Measurements from ENCODE around the gene DIP2A. TPM values are rescaled to one million over a fixed set of nuclear protein-coding genes. Genes with fewer than 3 reads are reported as not detected.

The DIP2A gene
- total RNA-seq, 2 experiments from 2014 or later, result 61.2 to 66.1 TPM

GRCh38 chr21:46600305-46600704, 141.6 kb downstream of the DIP2A start:
- no peak for DNase-seq
- intact Hi-C loops (cut with DNase I, micrococcal nuclease), result no loop called here
- ChIA-PET POLR2A (no interaction called here), CTCF (no interaction called here)
- ATAC-seq (ENCODE audit: poor library complexity), result no peak
- Mint-ChIP-seq H3K9me3 (no peaks in the 10 kb centered on the region), H3K36me3 (ENCODE audit: low read depth) (no peaks in the 10 kb centered on the region), H3K27me3 (no peaks in the 10 kb centered on the region), H3K4me3 (no peak overlapping the region), H3K4me1 (ENCODE audit: low read depth) (peaks cover 38% of the 10 kb centered on the region), H3K27ac (no peak overlapping the region)
- no peak for TF ChIP-seq CTCF (IDR thresholded peaks at IDR 0.05)
- Histone ChIP-seq H3K4me3 (ENCODE audit: low read length) (no peak overlapping the region), H3K27me3 (ENCODE audit: control insufficient read depth in 1 of 2, insufficient read depth in 2 of 2, low read length in 2 of 2) (no peaks in the 10 kb centered on the region), H3K27ac (ENCODE audit: low read depth in 1 of 2, low read length in 2 of 2) (no peak overlapping the region), H3K4me1 (ENCODE audit: insufficient read depth, low read length) (peaks cover 19% of the 10 kb centered on the region), H3K9me3 (ENCODE audit: control insufficient read depth in 1 of 2, insufficient read depth in 1 of 2, low read length in 2 of 2) (peaks cover 0 to 6% of the 10 kb centered on the region in 2 experiments), H3K36me3 (ENCODE audit: insufficient read depth, low read length) (no peaks in the 10 kb centered on the region)

- no peak for TF ChIP-seq CTCF (IDR thresholded peaks at IDR 0.05)
- CTCF ChIA-PET, result no interaction called here
- ATAC-seq (ENCODE audit: poor library complexity), result no peak
- H3K4me1 Mint-ChIP-seq (ENCODE audit: low read depth), result peaks cover 44% of the 10 kb centered on the region
- no peaks in the 10 kb centered on the region for H3K36me3 Mint-ChIP-seq (ENCODE audit: low read depth)
- no peak for DNase-seq
- no peaks in the 10 kb centered on the region for H3K27me3 Mint-ChIP-seq
- Histone ChIP-seq H3K4me3 (ENCODE audit: low read length) (no peak overlapping the region), H3K27me3 (ENCODE audit: control insufficient read depth in 1 of 2, insufficient read depth in 2 of 2, low read length in 2 of 2) (no peaks in the 10 kb centered on the region), H3K9me3 (ENCODE audit: control insufficient read depth in 1 of 2, insufficient read depth in 1 of 2, low read length in 2 of 2) (peaks cover 0 to 6% of the 10 kb centered on the region in 2 experiments), H3K4me1 (ENCODE audit: insufficient read depth, low read length) (peaks cover 26% of the 10 kb centered on the region), H3K27ac (ENCODE audit: low read depth in 1 of 2, low read length in 2 of 2) (no peak overlapping the region), H3K36me3 (ENCODE audit: insufficient read depth, low read length) (no peaks in the 10 kb centered on the region)
- H3K4me3 Mint-ChIP-seq, result no peak overlapping the region
- H3K9me3 Mint-ChIP-seq, result no peaks in the 10 kb centered on the region
- no peak overlapping the region for H3K27ac Mint-ChIP-seq
- POLR2A ChIA-PET, result interaction anchor here (0.6 kb wide), 1 partner anchor 33 kb away, joined by 3 read pairs; no protein-coding TSS in a partner anchor
- intact Hi-C loops (cut with DNase I, micrococcal nuclease), result no loop called here
Observed at GRCh38 chr21:46600978-46601377, 142.3 kb downstream of the DIP2A start.

- POLR2A ChIA-PET, result interaction anchor here (2.3 kb wide), 1 partner anchor 32 kb away, joined by 5 read pairs; the partner anchor contains the start of gene PRMT2
- Mint-ChIP-seq H3K4me1 (ENCODE audit: low read depth) (peaks cover 67% of the 10 kb centered on the region), H3K27ac (no peak overlapping the region), H3K36me3 (ENCODE audit: low read depth) (no peaks in the 10 kb centered on the region), H3K27me3 (no peaks in the 10 kb centered on the region), H3K9me3 (no peaks in the 10 kb centered on the region), H3K4me3 (no peak overlapping the region)
- intact Hi-C loops (cut with DNase I, micrococcal nuclease), result no loop called here
- DNase-seq, result no peak
- Histone ChIP-seq H3K27ac (ENCODE audit: low read depth in 1 of 2, low read length in 2 of 2) (no peak overlapping the region), H3K4me3 (ENCODE audit: low read length) (no peak overlapping the region), H3K9me3 (ENCODE audit: control insufficient read depth in 1 of 2, insufficient read depth in 1 of 2, low read length in 2 of 2) (no peaks in the 10 kb centered on the region), H3K4me1 (ENCODE audit: insufficient read depth, low read length) (peaks cover 42% of the 10 kb centered on the region), H3K27me3 (ENCODE audit: control insufficient read depth in 1 of 2, insufficient read depth in 2 of 2, low read length in 2 of 2) (no peaks in the 10 kb centered on the region), H3K36me3 (ENCODE audit: insufficient read depth, low read length) (no peaks in the 10 kb centered on the region)
- ATAC-seq (ENCODE audit: poor library complexity), result no peak
- TF ChIP-seq CTCF (IDR thresholded peaks at IDR 0.05), result no peak
- CTCF ChIA-PET, result no interaction called here
Observed at GRCh38 chr21:46603228-46603627, 144.5 kb downstream of the DIP2A start.
